ENCODE data around the gene AGPAT3.
A peak's percentile ranks its signal among the peaks of the same experiment; 100 is the strongest.

Gene AGPAT3

GRCh38 chr21:43997766-43998742 lies 133.0 kb downstream of the AGPAT3 start:
- DNase-seq (ENCODE audit: low read depth), result no peak

GRCh38 chr21:44000360-44000759 lies 135.3 kb downstream of the AGPAT3 start:
- DNase-seq (ENCODE audit: low read depth), result no peak

- DNase-seq (ENCODE audit: low read depth), result no peak
Observed at GRCh38 chr21:44002511-44002910, 137.5 kb downstream of the AGPAT3 start.

- DNase-seq (ENCODE audit: low read depth), result no peak
Observed at GRCh38 chr21:44003307-44003966, 138.4 kb downstream of the AGPAT3 start.

GRCh38 chr21:44005071-44005470 lies 140.0 kb downstream of the AGPAT3 start:
- no peak for DNase-seq (ENCODE audit: low read depth)

- DNase-seq (ENCODE audit: low read depth), result no peak
Observed at GRCh38 chr21:44005593-44005992, 140.6 kb downstream of the AGPAT3 start.

- DNase-seq (ENCODE audit: low read depth), result no peak
Observed at GRCh38 chr21:44006017-44006619, 141.1 kb downstream of the AGPAT3 start.

- DNase-seq (ENCODE audit: low read depth), result no peak
Observed at GRCh38 chr21:44006656-44007055, 141.6 kb downstream of the AGPAT3 start.

GRCh38 chr21:44010429-44010828 lies 145.4 kb downstream of the AGPAT3 start:
- DNase-seq (ENCODE audit: low read depth), result no peak

GRCh38 chr21:44011123-44011522 lies 146.1 kb downstream of the AGPAT3 start:
- no peak for DNase-seq (ENCODE audit: low read depth)

- DNase-seq (ENCODE audit: low read depth), result peak; percentile 76
Observed at GRCh38 chr21:44011579-44012473, 146.8 kb downstream of the AGPAT3 start, which contains the start of gene TRAPPC10. Gene TRAPPC10 (plus strand): TSS chr21:44012309. CDS start chr21:44012494, 185 bp downstream.

- DNase-seq (ENCODE audit: low read depth), result peak; percentile 90
Observed at GRCh38 chr21:44012474-44013379, 147.7 kb downstream of the AGPAT3 start.

- no peak for DNase-seq (ENCODE audit: low read depth)
Observed at GRCh38 chr21:44013380-44014088, 148.5 kb downstream of the AGPAT3 start.

- DNase-seq (ENCODE audit: low read depth), result no peak
Observed at GRCh38 chr21:44017601-44018000, 152.6 kb downstream of the AGPAT3 start.

GRCh38 chr21:44018127-44018526 lies 153.1 kb downstream of the AGPAT3 start:
- no peak for DNase-seq (ENCODE audit: low read depth)

GRCh38 chr21:44018813-44019567 lies 154.0 kb downstream of the AGPAT3 start:
- DNase-seq (ENCODE audit: low read depth), result no peak

GRCh38 chr21:44019568-44019958 lies 154.5 kb downstream of the AGPAT3 start:
- no peak for DNase-seq (ENCODE audit: low read depth)

GRCh38 chr21:44020551-44020950 lies 155.5 kb downstream of the AGPAT3 start:
- no peak for DNase-seq (ENCODE audit: low read depth)

GRCh38 chr21:44021064-44021463 lies 156.0 kb downstream of the AGPAT3 start:
- DNase-seq (ENCODE audit: low read depth), result no peak

Data from CMK (cell line).